ENCODE results near the gene TGFB2. TPM values are rescaled to one million over a fixed set of nuclear protein-coding genes. Genes with fewer than 3 reads are reported as not detected.

TGFB2 gene
- total RNA-seq, 5 donors from 2014 or later (not counting 1 experiment from before 2014, with no cell fraction given): 0.06 to 0.23 (median 0.23) TPM; not detected in 2

DNA sequence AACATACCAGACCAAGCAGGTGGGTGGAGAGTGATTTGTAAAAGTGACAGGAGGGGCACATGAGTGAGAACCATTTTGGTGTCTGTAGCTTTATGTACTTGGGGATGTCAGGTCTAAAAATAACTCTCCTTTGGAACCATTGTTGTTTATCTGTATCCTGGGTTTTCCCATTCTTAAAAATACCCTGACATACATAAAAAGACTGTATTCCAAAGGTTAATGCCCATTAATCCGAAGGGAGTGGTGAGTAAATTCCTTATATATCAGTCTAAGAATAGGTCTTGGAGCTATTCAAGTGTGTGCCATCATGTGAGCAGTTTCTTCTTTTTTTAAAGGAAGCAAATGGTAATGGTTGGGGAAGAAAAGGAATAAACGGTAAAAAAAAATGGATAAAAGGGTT lies 117.5 kb downstream of the TGFB2 start:
- Histone ChIP-seq H3K4me1 (ENCODE audit: control insufficient read depth in 1 of 2, extremely low read depth in 1 of 2, insufficient read depth in 2 of 2, low read length in 2 of 2) (no peaks in the 10 kb centered on the region), H3K27me3 (replicated peaks in 1 of 2; ENCODE audit: control insufficient read depth in 2 of 2, extremely low read depth in 1 of 2, insufficient read depth in 2 of 2, low read length in 1 of 2) (no peaks in the 10 kb centered on the region), H3K4me3 (ENCODE audit: control insufficient read depth in 1 of 2, extremely low read depth in 1 of 2, low read length in 1 of 2) (no peak overlapping the region), H3K36me3 (ENCODE audit: control insufficient read depth in 2 of 2, extremely low read depth in 1 of 2, insufficient read depth in 1 of 2, low read length in 1 of 2) (no peaks in the 10 kb centered on the region), H3K27ac (ENCODE audit: low read length) (no peak overlapping the region), H3K9me3 (no peaks in the 10 kb centered on the region)
- ChIA-PET POLR2A (no interaction called here), CTCF (no interaction called here)
- Mint-ChIP-seq H3K4me3 (no peak overlapping the region), H3K4me1 (no peaks in the 10 kb centered on the region), H3K36me3 (no peaks in the 10 kb centered on the region), H3K27ac (no peak overlapping the region), H3K9me3 (no peaks in the 10 kb centered on the region), H3K27me3 (peaks cover 0 to 16% of the 10 kb centered on the region in 2 donors)
- DNase-seq (no peak), ATAC-seq (replicated peaks in 1 of 4) (no peak)
- WGBS (ENCODE audit: insufficient coverage): no CpG with 5 or more reads among the region's 2 CpGs

- no peak for ATAC-seq (replicated peaks in 1 of 4)
- Mint-ChIP-seq H3K27ac (no peak overlapping the region), H3K9me3 (no peaks in the 10 kb centered on the region), H3K27me3 (peaks cover 0 to 13% of the 10 kb centered on the region in 2 donors), H3K4me3 (no peak overlapping the region), H3K4me1 (no peaks in the 10 kb centered on the region), H3K36me3 (no peaks in the 10 kb centered on the region)
- H3K27ac ChIP-seq (ENCODE audit: low read length): no peak overlapping the region
- no peaks in the 10 kb centered on the region for H3K4me1 ChIP-seq (ENCODE audit: control insufficient read depth in 1 of 2, extremely low read depth in 1 of 2, insufficient read depth in 2 of 2, low read length in 2 of 2)
- WGBS (ENCODE audit: insufficient coverage): 84% methylated on average over 8 of the region's 14 CpGs
- CTCF ChIA-PET: no interaction called here
- no peak overlapping the region for H3K4me3 ChIP-seq (ENCODE audit: control insufficient read depth in 1 of 2, extremely low read depth in 1 of 2, low read length in 1 of 2)
- no peaks in the 10 kb centered on the region for H3K9me3 ChIP-seq
- POLR2A ChIA-PET: no interaction called here
- DNase-seq: no peak
- H3K27me3 ChIP-seq (replicated peaks in 1 of 2; ENCODE audit: control insufficient read depth in 2 of 2, extremely low read depth in 1 of 2, insufficient read depth in 2 of 2, low read length in 1 of 2): no peaks in the 10 kb centered on the region
- no peaks in the 10 kb centered on the region for H3K36me3 ChIP-seq (ENCODE audit: control insufficient read depth in 2 of 2, extremely low read depth in 1 of 2, insufficient read depth in 1 of 2, low read length in 1 of 2)
Measured at GRCh38 chr1:218463194-218464156, 118.3 kb downstream of the TGFB2 start.

- DNase-seq: no peak
- Histone ChIP-seq H3K27ac (ENCODE audit: low read length) (no peak overlapping the region), H3K4me3 (ENCODE audit: control insufficient read depth in 1 of 2, extremely low read depth in 1 of 2, low read length in 1 of 2) (no peak overlapping the region), H3K27me3 (replicated peaks in 1 of 2; ENCODE audit: control insufficient read depth in 2 of 2, extremely low read depth in 1 of 2, insufficient read depth in 2 of 2, low read length in 1 of 2) (no peaks in the 10 kb centered on the region), H3K9me3 (no peaks in the 10 kb centered on the region), H3K4me1 (ENCODE audit: control insufficient read depth in 1 of 2, extremely low read depth in 1 of 2, insufficient read depth in 2 of 2, low read length in 2 of 2) (no peaks in the 10 kb centered on the region), H3K36me3 (ENCODE audit: control insufficient read depth in 2 of 2, extremely low read depth in 1 of 2, insufficient read depth in 1 of 2, low read length in 1 of 2) (no peaks in the 10 kb centered on the region)
- H3K27me3 Mint-ChIP-seq: peaks cover 0 to 13% of the 10 kb centered on the region in 2 donors
- H3K27ac Mint-ChIP-seq: no peak overlapping the region
- H3K9me3 Mint-ChIP-seq: no peaks in the 10 kb centered on the region
- no peak for ATAC-seq (replicated peaks in 1 of 4)
- H3K36me3 Mint-ChIP-seq: no peaks in the 10 kb centered on the region
- H3K4me3 Mint-ChIP-seq: no peak overlapping the region
- no CpG with 5 or more reads among the region's 2 CpGs for WGBS (ENCODE audit: insufficient coverage)
- ChIA-PET POLR2A (no interaction called here), CTCF (no interaction called here)
- H3K4me1 Mint-ChIP-seq: no peaks in the 10 kb centered on the region
Measured at GRCh38 chr1:218464871-218465270, 119.7 kb downstream of the TGFB2 start.

DNA sequence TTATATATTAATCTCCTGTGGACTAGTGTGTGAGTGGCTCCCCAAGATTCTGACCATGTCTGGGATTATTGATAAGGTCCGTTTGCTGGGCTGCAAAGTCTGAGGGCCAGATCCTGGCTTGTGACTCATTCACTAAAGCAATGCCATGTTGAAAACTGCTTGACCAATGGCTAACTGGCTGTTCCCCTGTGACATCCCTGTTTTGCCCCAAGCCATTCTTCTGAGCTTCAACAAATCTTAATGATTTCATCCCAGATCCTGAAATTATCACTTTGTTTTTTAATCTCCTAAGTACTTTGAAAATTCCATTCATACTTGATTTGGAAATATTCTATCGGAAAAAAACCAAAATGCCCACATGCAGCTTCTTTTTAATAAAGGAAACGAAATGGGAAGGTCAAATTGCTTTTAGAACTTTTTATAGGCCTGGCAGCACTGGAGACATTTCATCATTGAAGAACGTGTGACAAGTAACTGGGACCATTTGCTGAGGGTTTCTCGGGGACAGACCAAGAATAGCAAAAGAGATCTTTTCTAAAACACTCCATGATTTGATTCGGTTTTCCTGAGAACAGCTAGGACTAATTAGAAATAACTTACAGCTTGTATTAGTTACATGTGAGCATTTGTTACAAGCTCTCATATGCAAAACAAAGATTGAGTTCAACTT lies 121.3 kb downstream of the TGFB2 start:
- H3K9me3 Mint-ChIP-seq: no peaks in the 10 kb centered on the region
- Histone ChIP-seq H3K9me3 (no peaks in the 10 kb centered on the region), H3K27me3 (replicated peaks in 1 of 2; ENCODE audit: control insufficient read depth in 2 of 2, extremely low read depth in 1 of 2, insufficient read depth in 2 of 2, low read length in 1 of 2) (no peaks in the 10 kb centered on the region), H3K4me3 (ENCODE audit: control insufficient read depth in 1 of 2, extremely low read depth in 1 of 2, low read length in 1 of 2) (no peak overlapping the region), H3K27ac (ENCODE audit: low read length) (no peak overlapping the region), H3K4me1 (ENCODE audit: control insufficient read depth in 1 of 2, extremely low read depth in 1 of 2, insufficient read depth in 2 of 2, low read length in 2 of 2) (no peaks in the 10 kb centered on the region), H3K36me3 (ENCODE audit: control insufficient read depth in 2 of 2, extremely low read depth in 1 of 2, insufficient read depth in 1 of 2, low read length in 1 of 2) (no peaks in the 10 kb centered on the region)
- POLR2A ChIA-PET: no interaction called here
- no peaks in the 10 kb centered on the region for H3K4me1 Mint-ChIP-seq
- no peak for ATAC-seq (replicated peaks in 1 of 4)
- peaks cover 0 to 18% of the 10 kb centered on the region in 2 donors for H3K27me3 Mint-ChIP-seq
- no peak overlapping the region for H3K4me3 Mint-ChIP-seq
- CTCF ChIA-PET: interaction anchor here in 1 of 2 donors (0.5 kb wide), 1 partner anchor 56 kb away, joined by 3 read pairs; no protein-coding TSS in a partner anchor
- 86% methylated on average over 2 of the region's 6 CpGs for WGBS (ENCODE audit: insufficient coverage)
- no peak overlapping the region for H3K27ac Mint-ChIP-seq
- no peak for DNase-seq
- no peaks in the 10 kb centered on the region for H3K36me3 Mint-ChIP-seq

- H3K9me3 ChIP-seq: no peaks in the 10 kb centered on the region
- Mint-ChIP-seq H3K36me3 (no peaks in the 10 kb centered on the region), H3K27me3 (peaks cover 0 to 17% of the 10 kb centered on the region in 2 donors), H3K27ac (no peak overlapping the region), H3K4me3 (no peak overlapping the region), H3K9me3 (no peaks in the 10 kb centered on the region), H3K4me1 (no peaks in the 10 kb centered on the region)
- no peak overlapping the region for H3K4me3 ChIP-seq (ENCODE audit: control insufficient read depth in 1 of 2, extremely low read depth in 1 of 2, low read length in 1 of 2)
- H3K4me1 ChIP-seq (ENCODE audit: control insufficient read depth in 1 of 2, extremely low read depth in 1 of 2, insufficient read depth in 2 of 2, low read length in 2 of 2): no peaks in the 10 kb centered on the region
- no CpG with 5 or more reads among the region's 8 CpGs for WGBS (ENCODE audit: insufficient coverage)
- ChIA-PET POLR2A (no interaction called here), CTCF (no interaction called here)
- no peaks in the 10 kb centered on the region for H3K36me3 ChIP-seq (ENCODE audit: control insufficient read depth in 2 of 2, extremely low read depth in 1 of 2, insufficient read depth in 1 of 2, low read length in 1 of 2)
- no peak overlapping the region for H3K27ac ChIP-seq (ENCODE audit: low read length)
- DNase-seq (no peak), ATAC-seq (replicated peaks in 1 of 4) (no peak)
- H3K27me3 ChIP-seq (replicated peaks in 1 of 2; ENCODE audit: control insufficient read depth in 2 of 2, extremely low read depth in 1 of 2, insufficient read depth in 2 of 2, low read length in 1 of 2): no peaks in the 10 kb centered on the region
Measured at GRCh38 chr1:218467101-218468072, 122.3 kb downstream of the TGFB2 start.

GRCh38 chr1:218468711-218469110 lies 123.6 kb downstream of the TGFB2 start:
- no peaks in the 10 kb centered on the region for H3K36me3 ChIP-seq (ENCODE audit: control insufficient read depth in 2 of 2, extremely low read depth in 1 of 2, insufficient read depth in 1 of 2, low read length in 1 of 2)
- H3K27me3 ChIP-seq (replicated peaks in 1 of 2; ENCODE audit: control insufficient read depth in 2 of 2, extremely low read depth in 1 of 2, insufficient read depth in 2 of 2, low read length in 1 of 2): no peaks in the 10 kb centered on the region
- ChIA-PET CTCF (no interaction called here), POLR2A (no interaction called here)
- no peaks in the 10 kb centered on the region for H3K9me3 ChIP-seq
- peaks cover 0 to 9% of the 10 kb centered on the region in 2 donors for H3K27me3 Mint-ChIP-seq
- peaks cover 0 to under 1% of the 10 kb centered on the region in 2 experiments for H3K4me1 ChIP-seq (ENCODE audit: control insufficient read depth in 1 of 2, extremely low read depth in 1 of 2, insufficient read depth in 2 of 2, low read length in 2 of 2)
- ATAC-seq (replicated peaks in 1 of 4) (no peak), DNase-seq (no peak)
- no peak overlapping the region for H3K4me3 Mint-ChIP-seq
- H3K4me3 ChIP-seq (ENCODE audit: control insufficient read depth in 1 of 2, extremely low read depth in 1 of 2, low read length in 1 of 2): no peak overlapping the region
- H3K27ac Mint-ChIP-seq: no peak overlapping the region
- WGBS (ENCODE audit: insufficient coverage): no CpG with 5 or more reads among the region's 4 CpGs
- H3K9me3 Mint-ChIP-seq: no peaks in the 10 kb centered on the region
- no peak overlapping the region for H3K27ac ChIP-seq (ENCODE audit: low read length)
- peaks cover 5 to 8% (median 7%) of the 10 kb centered on the region in 3 donors for H3K4me1 Mint-ChIP-seq
- no peaks in the 10 kb centered on the region for H3K36me3 Mint-ChIP-seq
